Measurements from ENCODE around the gene NECAB3. TPM values are rescaled to one million over a fixed set of nuclear protein-coding genes. Genes with fewer than 3 reads are reported as not detected.

Gene NECAB3
- total RNA-seq, 6 experiments from 2014 or later, result 13.2 to 21.9 (median 19.2) TPM

DNA sequence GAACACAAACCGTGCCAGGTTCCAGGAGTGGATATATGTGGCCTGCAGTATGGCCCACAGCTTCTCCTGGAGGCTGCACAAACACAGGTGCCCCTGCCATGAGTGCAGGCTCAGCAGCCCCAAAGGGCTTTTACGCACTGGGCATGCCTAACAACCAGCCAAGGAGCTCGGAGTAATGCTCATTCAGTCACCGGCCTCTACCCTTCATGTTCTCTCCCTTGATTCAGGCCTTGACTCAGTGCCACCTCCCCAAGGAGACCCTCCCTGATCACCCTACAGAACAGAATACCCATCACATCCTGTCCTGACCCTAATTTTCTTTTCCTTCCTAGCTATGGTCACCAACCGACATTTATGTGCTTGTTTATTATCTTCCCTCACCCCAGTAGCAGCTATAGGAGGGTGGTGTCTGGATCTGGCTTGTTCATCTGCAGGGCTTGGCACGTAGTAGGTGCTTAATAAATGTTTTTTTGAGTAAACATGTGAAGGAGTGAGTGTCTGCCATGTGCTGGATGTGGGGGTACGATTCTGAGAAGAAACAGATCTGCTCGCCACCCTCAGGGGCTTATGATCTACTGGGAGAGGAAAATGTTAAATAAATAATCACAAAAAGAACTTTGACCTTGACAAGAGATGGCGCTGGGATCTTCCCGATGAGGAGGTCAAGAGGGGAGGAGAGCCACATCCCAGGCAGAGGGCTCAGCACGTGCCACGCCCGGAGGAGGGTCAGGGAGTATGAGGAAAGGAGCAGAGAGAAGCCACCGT lies 36.6 kb upstream of the NECAB3 start:
- DNase-seq (no peak), ATAC-seq (peak in 3 of 4 donors; percentile 29 to 55 (median 41))
- H3K36me3 ChIP-seq, result peaks cover 0 to 37% (median 13%) of the 10 kb centered on the region in 4 donors

DNA sequence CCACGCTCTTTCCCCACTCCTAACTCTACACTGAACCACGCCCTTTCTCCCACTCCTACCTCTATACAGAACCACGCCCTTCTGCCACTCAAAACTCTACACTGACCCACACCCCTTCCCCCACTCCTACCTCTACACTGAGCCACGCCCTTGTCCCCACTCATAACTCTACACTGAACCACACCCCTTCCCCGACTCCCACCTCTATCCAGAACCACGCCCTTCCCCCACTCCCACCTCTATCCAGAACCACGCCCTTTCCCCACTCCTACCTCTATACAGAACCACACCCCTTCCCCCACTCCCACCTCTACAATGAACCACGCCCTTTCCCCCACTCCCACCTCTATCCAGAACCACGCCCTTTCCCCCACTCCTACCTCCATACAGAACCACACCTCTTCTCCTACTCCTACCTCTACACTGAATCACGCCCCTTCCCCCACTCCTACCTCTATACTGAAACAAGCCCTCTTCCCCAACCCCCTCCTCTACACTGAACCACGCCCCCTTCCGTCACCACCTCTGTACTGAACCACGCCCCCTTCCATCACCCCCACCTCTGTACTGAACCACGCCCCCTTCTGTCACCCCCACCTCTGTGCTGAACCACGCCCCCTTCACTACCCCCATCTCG lies 35.8 kb upstream of the NECAB3 start:
- Histone ChIP-seq H3K27ac (no peak overlapping the region), H3K27me3 (no peaks in the 10 kb centered on the region), H3K4me3 (no peak overlapping the region), H3K4me1 (no peaks in the 10 kb centered on the region), H3K9me3 (no peaks in the 10 kb centered on the region), H3K36me3 (peaks cover 0 to 37% (median 13%) of the 10 kb centered on the region in 4 donors)
- DNase-seq, result no peak
- ATAC-seq, result no peak
- intact Hi-C loops (cut with DNase I), result no loop called here
- no peak for TF ChIP-seq POLR2A (IDR thresholded peaks at IDR 0.05)
- TF ChIP-seq, protein P1, sequence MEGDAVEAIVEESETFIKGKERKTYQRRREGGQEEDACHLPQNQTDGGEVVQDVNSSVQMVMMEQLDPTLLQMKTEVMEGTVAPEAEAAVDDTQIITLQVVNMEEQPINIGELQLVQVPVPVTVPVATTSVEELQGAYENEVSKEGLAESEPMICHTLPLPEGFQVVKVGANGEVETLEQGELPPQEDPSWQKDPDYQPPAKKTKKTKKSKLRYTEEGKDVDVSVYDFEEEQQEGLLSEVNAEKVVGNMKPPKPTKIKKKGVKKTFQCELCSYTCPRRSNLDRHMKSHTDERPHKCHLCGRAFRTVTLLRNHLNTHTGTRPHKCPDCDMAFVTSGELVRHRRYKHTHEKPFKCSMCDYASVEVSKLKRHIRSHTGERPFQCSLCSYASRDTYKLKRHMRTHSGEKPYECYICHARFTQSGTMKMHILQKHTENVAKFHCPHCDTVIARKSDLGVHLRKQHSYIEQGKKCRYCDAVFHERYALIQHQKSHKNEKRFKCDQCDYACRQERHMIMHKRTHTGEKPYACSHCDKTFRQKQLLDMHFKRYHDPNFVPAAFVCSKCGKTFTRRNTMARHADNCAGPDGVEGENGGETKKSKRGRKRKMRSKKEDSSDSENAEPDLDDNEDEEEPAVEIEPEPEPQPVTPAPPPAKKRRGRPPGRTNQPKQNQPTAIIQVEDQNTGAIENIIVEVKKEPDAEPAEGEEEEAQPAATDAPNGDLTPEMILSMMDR (IDR thresholded peaks at IDR 0.05), result no peak
- WGBS (ENCODE audit: insufficient coverage, low coverage, low lambda C conversion rate, missing lambda C conversion rate), result 87% methylated on average over 16 of the region's 16 CpGs

More for the DNA sequence above, 36.6 kb upstream of the NECAB3 start:
- no peaks in the 10 kb centered on the region for H3K27me3 ChIP-seq
- no peak overlapping the region for H3K4me3 ChIP-seq
- H3K9me3 ChIP-seq, result no peaks in the 10 kb centered on the region
- TF ChIP-seq, protein P1 (IDR thresholded peaks at IDR 0.05), result no peak
- no peak for TF ChIP-seq POLR2A (IDR thresholded peaks at IDR 0.05)
- WGBS (ENCODE audit: insufficient coverage, low coverage, low lambda C conversion rate, missing lambda C conversion rate), result 45% methylated on average over 12 of the region's 14 CpGs
- H3K27ac ChIP-seq, result no peak overlapping the region
- intact Hi-C loops (cut with DNase I), result no loop called here
- no peaks in the 10 kb centered on the region for H3K4me1 ChIP-seq

DNA sequence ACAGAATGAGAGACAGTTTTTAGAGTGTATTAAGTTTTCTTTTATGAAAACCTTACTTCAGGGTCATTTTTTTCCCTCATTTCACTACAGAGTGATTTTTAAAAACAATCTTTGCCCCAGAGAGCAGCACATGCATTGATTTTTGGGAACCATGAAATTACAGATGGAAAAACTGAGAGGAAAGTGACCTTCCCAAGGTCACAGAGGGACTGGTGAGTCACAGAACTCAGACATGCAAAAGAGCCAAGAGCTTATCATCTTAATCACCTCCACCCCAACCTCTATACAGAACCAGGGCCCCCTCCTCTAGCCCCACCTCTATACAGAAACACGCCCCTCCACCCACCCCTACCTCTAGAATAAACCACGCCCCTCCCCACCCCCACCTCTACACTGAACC lies 35.2 kb upstream of the NECAB3 start:
- H3K36me3 ChIP-seq, result peaks cover 0 to 34% (median 13%) of the 10 kb centered on the region in 4 donors
- H3K27me3 ChIP-seq, result no peaks in the 10 kb centered on the region
- H3K4me3 ChIP-seq, result no peak overlapping the region
- DNase-seq, result no peak
- H3K27ac ChIP-seq, result no peak overlapping the region
- intact Hi-C loops (cut with DNase I), result no loop called here
- TF ChIP-seq, protein P1 (IDR thresholded peaks at IDR 0.05), result no peak
- no peak for TF ChIP-seq POLR2A (IDR thresholded peaks at IDR 0.05)
- H3K9me3 ChIP-seq, result no peaks in the 10 kb centered on the region
- WGBS (ENCODE audit: insufficient coverage, low coverage, low lambda C conversion rate, missing lambda C conversion rate), result 84% methylated on average over 2 of the region's 2 CpGs
- H3K4me1 ChIP-seq, result no peaks in the 10 kb centered on the region
- ATAC-seq, result peak in 1 of 4 donors; percentile 68

DNA sequence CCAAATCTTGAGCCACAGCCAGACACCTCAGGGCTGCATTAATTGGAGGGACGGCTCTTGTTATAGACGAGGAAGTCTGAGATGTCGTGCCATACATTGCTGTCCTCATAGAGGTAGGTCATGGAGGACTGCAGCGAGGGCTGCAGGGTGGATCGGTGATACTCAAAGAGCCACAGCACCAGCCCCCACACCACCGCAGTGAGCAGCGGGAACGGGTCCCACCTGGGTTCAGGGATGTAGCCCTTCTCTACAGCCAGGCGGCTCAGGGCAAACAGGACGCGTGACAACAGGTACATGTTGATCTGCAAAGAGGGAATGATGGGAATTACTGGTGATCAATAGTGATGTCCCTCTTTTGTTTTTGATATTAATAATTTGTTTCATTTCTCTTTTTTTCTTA lies 33.4 kb upstream of the NECAB3 start:
- ATAC-seq (no peak), DNase-seq (no peak)
- WGBS (ENCODE audit: insufficient coverage, low coverage, low lambda C conversion rate, missing lambda C conversion rate), result 86% methylated on average over 8 of the region's 11 CpGs
- Histone ChIP-seq H3K27ac (no peak overlapping the region), H3K4me3 (no peak overlapping the region), H3K4me1 (peaks cover 0 to 4% (median 1%) of the 10 kb centered on the region in 4 donors), H3K27me3 (no peaks in the 10 kb centered on the region), H3K36me3 (peaks cover 0 to 17% (median 6%) of the 10 kb centered on the region in 4 donors), H3K9me3 (no peaks in the 10 kb centered on the region)
- intact Hi-C loops (cut with DNase I), result no loop called here
- no peak for TF ChIP-seq POLR2A (IDR thresholded peaks at IDR 0.05)
- TF ChIP-seq, protein P1 (IDR thresholded peaks at IDR 0.05), result no peak

Measured in right lobe of liver (tissue), 6 donors.